K562 (cell line): ENCODE results near the gene GASK1A. TPM values are rescaled to one million over a fixed set of nuclear protein-coding genes. Genes with fewer than 3 reads are reported as not detected.

Experiments
- CHD2 ChIP-seq: IDR thresholded peaks from 2 replicates; pipeline ENCODE4 v1.6.1; 2011; ENCODE audit warnings: low read depth, low read length
- E2F5 ChIP-seq: sonication (generic); formaldehyde crosslinking; IDR thresholded peaks from 2 replicates; pipeline ENCODE4 v1.8.0; 2022; ENCODE audit warnings: mild to moderate bottlenecking, missing genetic modification reagents
- ESRRA ChIP-seq: fragments of 450-650 bp; IDR thresholded peaks from 2 replicates; pipeline ENCODE4 v1.6.1; 2014; ENCODE audit warnings: low read depth, mild to moderate bottlenecking, moderate library complexity, borderline replicate concordance
- ETS2 ChIP-seq: IDR thresholded peaks from 2 replicates; pipeline ENCODE4 v1.6.1; 2016; ENCODE audit warnings: borderline replicate concordance, missing genetic modification characterization, mild to moderate bottlenecking, moderate library complexity, missing compliant biosample characterization; ENCODE audit not compliant: poor library complexity, severe bottlenecking
- OTX1 ChIP-seq: fragments of 450-650 bp; formaldehyde crosslinking; IDR thresholded peaks from 2 replicates; pipeline ENCODE4 v1.4.0; 2022; ENCODE audit warnings: mild to moderate bottlenecking
- PBX2 ChIP-seq, 2 experiments: IDR thresholded peaks in 1 of 2; conservative IDR thresholded peaks in 1 of 2; 2 replicates each; pipeline ENCODE4 v1.6.1; 2016; ENCODE audit warnings: low read depth in 2 of 2, mild to moderate bottlenecking in 1 of 2, missing compliant biosample characterization in 1 of 2, missing genetic modification characterization in 1 of 2, moderate library complexity in 1 of 2
- PPARD ChIP-seq: fragments of 250-450 bp; sonication (Bioruptor Pico); IDR thresholded peaks from 2 replicates; pipeline ENCODE4 v1.8.0; 2022; ENCODE audit warnings: inconsistent platforms, mild to moderate bottlenecking, moderate library complexity
- ZBTB43 ChIP-seq: sonication (generic); formaldehyde crosslinking; IDR thresholded peaks from 2 replicates; pipeline ENCODE4 v1.8.0; 2023; ENCODE audit warnings: mild to moderate bottlenecking, missing genetic modification reagents
- ZC3H8 ChIP-seq: fragments of 450-650 bp; IDR thresholded peaks from 2 replicates; pipeline ENCODE4 v1.6.1; 2017
- ZNF280A ChIP-seq: fragments of 450-650 bp; IDR thresholded peaks from 2 replicates; pipeline ENCODE4 v1.6.1; 2018; ENCODE audit warnings: mild to moderate bottlenecking, low read depth; ENCODE audit not compliant: partially characterized antibody
- ZNF324 ChIP-seq: fragments of 250-450 bp; sonication (Bioruptor Pico); IDR thresholded peaks from 2 replicates; pipeline ENCODE4 v1.4.0; 2020; ENCODE audit warnings: mild to moderate bottlenecking
- polyA plus RNA-seq, 8 experiments: library from polyadenylated mRNA; depleted of rRNA in 4 of 8; stranded (reverse) in 5 of 8; unstranded in 3 of 8; fragments of >200 nt; fragmentation: Nextera tagmentation in 2 of 8; fragmentation: Illumina TruSeq in 1 of 8; extraction: Ambion mirVana in 2 of 8; extraction: Trizol in 1 of 8; gene quantifications; 2 replicates each; pipeline versions ENCODE4 v1.2.1 to v1.2.3, GENCODE V29; 2011 to 2014; ENCODE audit warnings: inconsistent platforms in 1 of 8, missing spikeins in 1 of 8
- total RNA-seq, 7 experiments: library from RNA; depleted of rRNA in 6 of 7; stranded (reverse); fragments of >200 nt in 6 of 7; fragmentation: Illumina TruSeq in 2 of 7; extraction: Trizol in 2 of 7; gene quantifications; 2 replicates each; pipeline versions ENCODE4 v1.2.1 to v1.2.3, GENCODE V29; 2011 to 2021; ENCODE audit warnings: low replicate concordance in 1 of 7
- TF ChIP-seq, protein P1 (sequence below): fragments of 250-450 bp; sonication (Bioruptor Pico); IDR thresholded peaks from 2 replicates; pipeline ENCODE4 v1.6.1; 2021; ENCODE audit warnings: mild to moderate bottlenecking
- TF ChIP-seq, protein P2 (sequence below): IDR thresholded peaks from 2 replicates; pipeline ENCODE4 v1.6.1; 2016; ENCODE audit warnings: missing genetic modification characterization, missing compliant biosample characterization
- TF ChIP-seq, protein P3 (sequence below): fragments of 450-650 bp; formaldehyde crosslinking; IDR thresholded peaks from 2 replicates; pipeline ENCODE4 v1.4.0; 2022; ENCODE audit warnings: mild to moderate bottlenecking, moderate library complexity
- TF ChIP-seq, protein P4 (sequence below): sonication (generic); formaldehyde crosslinking; IDR thresholded peaks from 2 replicates; pipeline ENCODE4 v1.8.0; 2022; ENCODE audit warnings: mild to moderate bottlenecking, missing genetic modification reagents, borderline replicate concordance

The GASK1A gene
- total and polyA plus RNA-seq, 9 of the 15 experiments (the other 6 are each of a cell fraction or from before 2014, with no cell fraction given): 0.04 to 0.11 (median 0.05) TPM; not detected in 5

- TF ChIP-seq PBX2 (CRISPR knock-in tag; IDR thresholded peaks at IDR 0.05; ENCODE audit: low read depth) (no peak), PBX2 (tag; conservative IDR thresholded peaks at IDR 0.05; ENCODE audit: low read depth) (peak; percentile 39; the same call in 1 of the 2 replicates), ZNF280A (no peak), ZNF324 (no peak), ZBTB43 (no peak), ESRRA (no peak), CHD2 (no peak), ETS2 (tag) (no peak), E2F5 (CRISPR knock-in tag) (no peak), ZC3H8 (no peak), OTX1 (CRISPR knock-in tag) (no peak), PPARD (CRISPR knock-in tag) (no peak)
- TF ChIP-seq, protein P1, sequence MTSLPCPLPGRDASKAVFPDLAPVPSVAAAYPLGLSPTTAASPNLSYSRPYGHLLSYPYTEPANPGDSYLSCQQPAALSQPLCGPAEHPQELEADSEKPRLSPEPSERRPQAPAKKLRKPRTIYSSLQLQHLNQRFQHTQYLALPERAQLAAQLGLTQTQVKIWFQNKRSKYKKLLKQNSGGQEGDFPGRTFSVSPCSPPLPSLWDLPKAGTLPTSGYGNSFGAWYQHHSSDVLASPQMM (CRISPR knock-in tag): no peak
- TF ChIP-seq, protein P2, sequence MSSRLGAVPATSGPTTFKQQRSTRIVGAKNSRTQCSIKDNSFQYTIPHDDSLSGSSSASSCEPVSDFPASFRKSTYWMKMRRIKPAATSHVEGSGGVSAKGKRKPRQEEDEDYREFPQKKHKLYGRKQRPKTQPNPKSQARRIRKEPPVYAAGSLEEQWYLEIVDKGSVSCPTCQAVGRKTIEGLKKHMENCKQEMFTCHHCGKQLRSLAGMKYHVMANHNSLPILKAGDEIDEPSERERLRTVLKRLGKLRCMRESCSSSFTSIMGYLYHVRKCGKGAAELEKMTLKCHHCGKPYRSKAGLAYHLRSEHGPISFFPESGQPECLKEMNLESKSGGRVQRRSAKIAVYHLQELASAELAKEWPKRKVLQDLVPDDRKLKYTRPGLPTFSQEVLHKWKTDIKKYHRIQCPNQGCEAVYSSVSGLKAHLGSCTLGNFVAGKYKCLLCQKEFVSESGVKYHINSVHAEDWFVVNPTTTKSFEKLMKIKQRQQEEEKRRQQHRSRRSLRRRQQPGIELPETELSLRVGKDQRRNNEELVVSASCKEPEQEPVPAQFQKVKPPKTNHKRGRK (tag): no peak
- TF ChIP-seq, protein P3, sequence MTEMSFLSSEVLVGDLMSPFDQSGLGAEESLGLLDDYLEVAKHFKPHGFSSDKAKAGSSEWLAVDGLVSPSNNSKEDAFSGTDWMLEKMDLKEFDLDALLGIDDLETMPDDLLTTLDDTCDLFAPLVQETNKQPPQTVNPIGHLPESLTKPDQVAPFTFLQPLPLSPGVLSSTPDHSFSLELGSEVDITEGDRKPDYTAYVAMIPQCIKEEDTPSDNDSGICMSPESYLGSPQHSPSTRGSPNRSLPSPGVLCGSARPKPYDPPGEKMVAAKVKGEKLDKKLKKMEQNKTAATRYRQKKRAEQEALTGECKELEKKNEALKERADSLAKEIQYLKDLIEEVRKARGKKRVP (CRISPR knock-in tag): no peak
- TF ChIP-seq, protein P4, sequence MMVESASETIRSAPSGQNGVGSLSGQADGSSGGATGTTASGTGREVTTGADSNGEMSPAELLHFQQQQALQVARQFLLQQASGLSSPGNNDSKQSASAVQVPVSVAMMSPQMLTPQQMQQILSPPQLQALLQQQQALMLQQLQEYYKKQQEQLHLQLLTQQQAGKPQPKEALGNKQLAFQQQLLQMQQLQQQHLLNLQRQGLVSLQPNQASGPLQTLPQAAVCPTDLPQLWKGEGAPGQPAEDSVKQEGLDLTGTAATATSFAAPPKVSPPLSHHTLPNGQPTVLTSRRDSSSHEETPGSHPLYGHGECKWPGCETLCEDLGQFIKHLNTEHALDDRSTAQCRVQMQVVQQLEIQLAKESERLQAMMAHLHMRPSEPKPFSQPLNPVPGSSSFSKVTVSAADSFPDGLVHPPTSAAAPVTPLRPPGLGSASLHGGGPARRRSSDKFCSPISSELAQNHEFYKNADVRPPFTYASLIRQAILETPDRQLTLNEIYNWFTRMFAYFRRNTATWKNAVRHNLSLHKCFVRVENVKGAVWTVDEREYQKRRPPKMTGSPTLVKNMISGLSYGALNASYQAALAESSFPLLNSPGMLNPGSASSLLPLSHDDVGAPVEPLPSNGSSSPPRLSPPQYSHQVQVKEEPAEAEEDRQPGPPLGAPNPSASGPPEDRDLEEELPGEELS (CRISPR knock-in tag): no peak
These were observed 83.5 kb downstream of the GASK1A start (continued) for GRCh38 chr3:43062564-43063040.
